HepG2 (cell line): ENCODE data around the gene STAT4. TPM values are rescaled to one million over a fixed set of nuclear protein-coding genes. Genes with fewer than 3 reads are reported as not detected.

Experiments
- ATAC-seq: fragments of 200-7000 bp; cut with Tn5 transposase; 3 replicates; pipeline ENCODE4 v1.9.1; 2020; ENCODE audit warnings: mild to moderate bottlenecking, moderate library complexity
- BruUV-seq: library from RNA; stranded (reverse); fragments of 400-500 nt; replicated peaks from 2 replicates; lab custom pipeline; 2021; lab: Mats Ljungman, UMichigan
- CTCF ChIA-PET: fragments of 300-600 bp; formaldehyde crosslinking; extraction: SDS; loops from one replicate; lab custom pipeline; 2021; ENCODE audit warnings: low total read pairs, inconsistent platforms, low intra/inter-chr PET ratio; lab: Yijun Ruan, JAX
- POLR2A ChIA-PET: fragments of 350-600 bp; sonication (Branson Sonifier 250); formaldehyde crosslinking; loops from one replicate; lab custom pipeline; 2020; ENCODE audit warnings: antibody characterized with exemption, inconsistent platforms; lab: Yijun Ruan, JAX
- DNase-seq: peaks from one replicate; pipeline ENCODE4 v3.0.0-alpha.2; 2015; ENCODE audit warnings: low spot score
- FAIRE-seq: peaks from 3 replicates; lab custom pipeline; 2011; peaks lifted over from hg19 to GRCh38; lab: Jason Lieb, UNC
- H2AFZ ChIP-seq: one replicate; pipeline ENCODE4 v1.6.1; 2011; ENCODE audit warnings: low read length, inconsistent platforms
- H3K27ac ChIP-seq: fragments of 300-600 bp; 3 replicates; pipeline ENCODE4 v1.8.0; 2011; ENCODE audit warnings: mixed run types, mild to moderate bottlenecking, mixed read lengths, low read length, inconsistent platforms; ENCODE audit not compliant: insufficient read depth; ENCODE audit errors: extremely low read length
- H3K27me3 ChIP-seq, 2 experiments: fragments of 200-600 bp in 1 of 2; 2 replicates in 1 of 2; 3 replicates in 1 of 2; pipeline versions ENCODE4 v1.6.0 to v1.8.0; 2011; ENCODE audit warnings: low read length in 2 of 2, mild to moderate bottlenecking in 2 of 2, moderate library complexity in 2 of 2, inconsistent platforms in 1 of 2; ENCODE audit not compliant: insufficient read depth in 2 of 2, control insufficient read depth in 1 of 2
- H3K36me3 ChIP-seq, 2 experiments: fragments of 200-600 bp in 1 of 2; replicated peaks in 1 of 2; 2 replicates in 1 of 2; 3 replicates in 1 of 2; pipeline versions ENCODE4 v1.5.1 to v1.8.0; 2011; ENCODE audit warnings: low read length in 2 of 2, inconsistent platforms in 1 of 2; ENCODE audit not compliant: insufficient read depth in 2 of 2, control insufficient read depth in 1 of 2
- H3K4me1 ChIP-seq: 2 replicates; pipeline ENCODE4 v1.5.1; 2012; ENCODE audit warnings: low read length, inconsistent platforms; ENCODE audit not compliant: insufficient read depth
- H3K4me2 ChIP-seq: 2 replicates; pipeline ENCODE4 v1.6.0; 2011; ENCODE audit warnings: low read depth, low read length, inconsistent platforms
- H3K4me3 ChIP-seq, 3 experiments: fragments of 200-600 bp in 1 of 3; sonication (generic), shearing (Covaris generic) in 1 of 3; replicated peaks in 1 of 3; 2 replicates each; pipeline ENCODE4 v1.5.1; 2011 to 2016; ENCODE audit warnings: low read length in 3 of 3, inconsistent platforms in 2 of 3, low read depth in 2 of 3, mild to moderate bottlenecking in 2 of 3, control low read depth in 1 of 3, mixed read lengths in 1 of 3; ENCODE audit not compliant: insufficient read depth in 1 of 3
- H3K79me2 ChIP-seq: one replicate; pipeline ENCODE4 v1.6.1; 2011; ENCODE audit warnings: low read length, inconsistent platforms; ENCODE audit not compliant: insufficient read depth
- H3K9ac ChIP-seq: 2 replicates; pipeline ENCODE4 v1.6.0; 2011; ENCODE audit warnings: mild to moderate bottlenecking, low read depth, low read length, inconsistent platforms; ENCODE audit not compliant: insufficient read depth
- H3K9me3 ChIP-seq: 2 replicates; pipeline ENCODE4 v1.5.1; 2012; ENCODE audit warnings: mild to moderate bottlenecking, low read length
- H4K20me1 ChIP-seq: 2 replicates; pipeline ENCODE4 v1.6.0; 2011; ENCODE audit warnings: inconsistent platforms, mild to moderate bottlenecking, low read length, moderate library complexity; ENCODE audit not compliant: insufficient read depth
- ATF1 ChIP-seq: IDR thresholded peaks from 2 replicates; pipeline ENCODE4 v1.6.1; 2016; ENCODE audit warnings: mild to moderate bottlenecking, control low read depth
- SMARCE1 ChIP-seq: fragments of 450-650 bp; IDR thresholded peaks from 2 replicates; pipeline ENCODE4 v1.6.1; 2017; ENCODE audit warnings: borderline replicate concordance
- SMC3 ChIP-seq: IDR thresholded peaks from 2 replicates; pipeline ENCODE4 v1.6.1; 2011; ENCODE audit warnings: low read length, improper control_type of control experiment
- TBP ChIP-seq: sonication (generic); formaldehyde crosslinking; IDR thresholded peaks from 2 replicates; pipeline ENCODE4 v1.5.0; 2020; ENCODE audit warnings: missing genetic modification reagents
- ZNF557 ChIP-seq: sonication (generic); formaldehyde crosslinking; IDR thresholded peaks from 2 replicates; pipeline ENCODE4 v1.4.0; 2020; ENCODE audit warnings: missing genetic modification reagents
- WGBS: methylation state at CpG from one replicate; pipeline ENCODE4 v1.1.6; 2017; ENCODE audit warnings: low lambda C conversion rate; 5-methylcytosine and 5-hydroxymethylcytosine counted together
- in situ Hi-C: cut with HindIII; loops from 2 replicates; pipeline ENCODE4 v1.10.0; 2017; ENCODE audit warnings: low pct_unique_long_range_greater_than_20kb; ENCODE audit not compliant: extremely low pct_ligation_motif_present
- intact Hi-C: fragments of 100-400 bp; cut with micrococcal nuclease; formaldehyde crosslinking; loops from one replicate; pipeline ENCODE4 v1.10.0; 2022; ENCODE audit not compliant: unreplicated experiment
- polyA plus RNA-seq, 8 experiments: library from polyadenylated mRNA; depleted of rRNA in 3 of 8; stranded (reverse) in 7 of 8; unstranded in 1 of 8; fragments of >200 nt; fragmentation: Illumina TruSeq in 4 of 8; extraction: Trizol in 4 of 8; gene quantifications; 2 replicates each; pipeline versions ENCODE4 v1.2.1 to v1.2.3, GENCODE V29; 2011 to 2016; ENCODE audit warnings: low read depth in 4 of 8, missing spikeins in 1 of 8, mixed read lengths in 1 of 8; ENCODE audit not compliant: insufficient read depth in 1 of 8
- total RNA-seq, 5 experiments: library from RNA; depleted of rRNA; stranded (reverse); fragments of >200 nt; fragmentation: Illumina TruSeq; extraction: Trizol; gene quantifications; 2 replicates each; pipeline ENCODE4 v1.2.3, GENCODE V29; 2016; ENCODE audit warnings: low read depth in 1 of 5

STAT4 gene
- total and polyA plus RNA-seq, 2 of the 13 experiments (the other 11 are each of a cell fraction or from before 2014, with no cell fraction given) = 0.37 TPM; not detected in 1

DNA sequence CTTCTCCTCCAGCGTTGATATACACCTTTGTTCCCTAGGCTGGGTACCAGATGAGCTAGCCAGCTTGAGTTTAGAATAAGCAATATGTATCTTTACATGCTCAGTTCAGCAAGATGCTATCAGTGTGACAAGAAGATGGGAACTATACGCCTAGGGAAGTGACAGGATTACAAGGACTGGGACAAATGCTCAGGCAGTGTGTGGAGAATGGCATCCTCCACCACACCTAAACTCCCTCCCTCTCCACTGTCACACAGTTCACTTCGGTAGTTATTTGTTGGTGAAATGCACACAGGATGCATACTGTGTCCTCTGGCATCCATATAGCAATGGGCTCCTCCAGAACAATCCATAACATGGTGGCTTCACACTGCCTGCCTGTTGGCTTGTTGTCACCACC is 144.5 kb downstream of the STAT4 start:
- peaks cover 1% of the 10 kb centered on the region for H3K79me2 ChIP-seq
- ATAC-seq (no peak), FAIRE-seq (no peak), DNase-seq (no peak)
- H3K4me1 ChIP-seq = no peaks in the 10 kb centered on the region
- H3K27ac ChIP-seq = no peak overlapping the region
- H4K20me1 ChIP-seq = no peaks in the 10 kb centered on the region
- no peak overlapping the region for H3K9ac ChIP-seq
- H3K4me2 ChIP-seq = no peak overlapping the region
- H3K4me3 ChIP-seq = no peak overlapping the region
- H2AFZ ChIP-seq = no peak overlapping the region
- no peaks in the 10 kb centered on the region for H3K9me3 ChIP-seq
- intact Hi-C loops (no loop called here), in situ Hi-C loops (no loop called here)
- CTCF ChIA-PET = no interaction called here
- BruUV-seq = no TSS peak
- no peak for TF ChIP-seq TBP (CRISPR knock-in tag)
- TF ChIP-seq SMC3 = no peak
- no peak for TF ChIP-seq ATF1 (CRISPR knock-in tag)
- H3K27me3 ChIP-seq = no peaks in the 10 kb centered on the region
- peaks cover 25 to 89% of the 10 kb centered on the region in 2 experiments for H3K36me3 ChIP-seq
- 94% methylated on average over 3 of the region's 3 CpGs for WGBS
- POLR2A ChIA-PET = interaction anchor here (1.0 kb wide), 1 partner anchor 13 kb away, joined by 3 read pairs; no protein-coding TSS in a partner anchor

DNA sequence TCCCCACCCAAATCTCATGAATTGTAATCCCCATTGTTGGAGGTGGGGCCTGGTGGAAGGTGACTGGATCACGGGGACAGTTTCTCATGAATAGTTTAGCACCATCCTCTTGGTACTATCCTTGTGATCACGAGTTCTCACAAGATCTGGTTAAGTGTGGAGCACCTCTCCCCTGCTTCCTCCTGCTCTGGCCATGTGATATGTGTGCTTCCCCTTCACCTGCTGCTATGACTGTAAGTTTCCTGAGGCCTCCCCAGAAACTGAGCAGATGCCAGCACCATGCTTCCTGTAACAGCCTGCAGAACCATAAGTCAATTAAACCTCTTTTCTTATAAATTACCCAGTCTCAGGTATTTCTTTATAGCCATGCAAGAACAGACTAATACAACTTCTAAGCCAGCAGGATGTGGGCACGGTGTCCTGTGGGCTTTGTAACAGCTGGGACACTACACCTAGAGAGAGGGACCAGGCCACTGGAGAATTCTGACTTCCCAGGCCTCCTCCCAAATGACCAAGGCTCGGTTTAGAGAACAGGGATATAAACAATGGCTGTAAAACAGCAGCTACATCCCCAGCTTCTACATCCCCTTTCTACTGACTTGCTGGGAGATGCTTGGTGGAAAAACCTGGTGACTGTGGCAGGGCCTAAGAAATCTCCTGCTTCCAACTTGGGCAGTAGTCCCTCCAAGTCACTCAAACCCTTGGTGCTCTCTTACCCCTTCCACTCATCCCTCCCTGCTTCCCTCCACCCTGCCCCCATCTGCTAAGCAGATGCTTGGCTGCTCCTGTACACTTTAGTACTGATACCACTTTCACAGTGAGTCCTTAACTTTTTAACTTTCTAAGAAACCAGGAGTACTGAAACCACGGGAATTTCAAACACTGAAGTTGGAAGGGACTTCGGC is 147.1 kb downstream of the STAT4 start:
- Histone ChIP-seq H4K20me1 (no peaks in the 10 kb centered on the region; the same call in 1 of the 2 replicates), H3K27me3 (no peaks in the 10 kb centered on the region), H3K9ac (no peak overlapping the region), H3K27ac (no peak overlapping the region), H3K9me3 (no peaks in the 10 kb centered on the region), H3K4me3 (no peak overlapping the region), H3K4me2 (no peak overlapping the region), H2AFZ (no peak overlapping the region), H3K79me2 (no peaks in the 10 kb centered on the region), H3K4me1 (no peaks in the 10 kb centered on the region), H3K36me3 (peaks cover 32 to 95% of the 10 kb centered on the region in 2 experiments)
- ChIA-PET POLR2A (no interaction called here), CTCF (no interaction called here)
- no peak for ATAC-seq
- TF ChIP-seq SMARCE1 (no peak), ZNF557 (CRISPR knock-in tag) (no peak)
- no peak for DNase-seq
- no peak for FAIRE-seq
- BruUV-seq = no TSS peak
- 98% methylated on average over 6 of the region's 6 CpGs for WGBS
- in situ Hi-C loops (no loop called here), intact Hi-C loops (no loop called here)
